ENCODE measurements around the gene HACD3.

The HACD3 gene, protein sequence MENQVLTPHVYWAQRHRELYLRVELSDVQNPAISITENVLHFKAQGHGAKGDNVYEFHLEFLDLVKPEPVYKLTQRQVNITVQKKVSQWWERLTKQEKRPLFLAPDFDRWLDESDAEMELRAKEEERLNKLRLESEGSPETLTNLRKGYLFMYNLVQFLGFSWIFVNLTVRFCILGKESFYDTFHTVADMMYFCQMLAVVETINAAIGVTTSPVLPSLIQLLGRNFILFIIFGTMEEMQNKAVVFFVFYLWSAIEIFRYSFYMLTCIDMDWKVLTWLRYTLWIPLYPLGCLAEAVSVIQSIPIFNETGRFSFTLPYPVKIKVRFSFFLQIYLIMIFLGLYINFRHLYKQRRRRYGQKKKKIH

GRCh38 chr15:65530318-65531111 lies at the start of gene HACD3:
HACD3 (plus strand) TSS chr15:65530463; CDS start chr15:65530632, 169 bp downstream.
- DNase-seq (ENCODE audit: low read depth, low spot score) = peak; percentile 94

DNA sequence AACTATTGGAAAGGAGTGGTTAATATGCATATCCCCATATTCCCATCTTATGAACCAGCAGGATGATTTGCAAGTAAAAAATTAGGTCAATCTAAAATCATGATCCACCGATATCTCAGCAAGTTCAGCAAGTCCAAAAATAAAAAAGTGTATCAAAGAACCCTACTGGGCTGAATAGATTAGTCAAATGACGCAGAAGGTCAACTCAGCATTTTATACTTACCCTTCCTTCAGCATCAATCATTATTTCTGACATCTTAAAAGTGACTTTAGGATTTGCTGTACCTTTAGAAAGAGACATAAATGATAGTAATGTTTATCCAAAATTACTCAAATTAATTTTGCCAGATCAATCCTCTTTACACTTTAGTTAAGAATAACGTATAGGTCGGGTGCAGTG lies 45.4 kb upstream of the HACD3 start:
- DNase-seq (ENCODE audit: low read depth, low spot score) = no peak

- no peak for DNase-seq (ENCODE audit: low read depth, low spot score)
Measured at GRCh38 chr15:65494076-65494475, 36.2 kb upstream of the HACD3 start.

DNA sequence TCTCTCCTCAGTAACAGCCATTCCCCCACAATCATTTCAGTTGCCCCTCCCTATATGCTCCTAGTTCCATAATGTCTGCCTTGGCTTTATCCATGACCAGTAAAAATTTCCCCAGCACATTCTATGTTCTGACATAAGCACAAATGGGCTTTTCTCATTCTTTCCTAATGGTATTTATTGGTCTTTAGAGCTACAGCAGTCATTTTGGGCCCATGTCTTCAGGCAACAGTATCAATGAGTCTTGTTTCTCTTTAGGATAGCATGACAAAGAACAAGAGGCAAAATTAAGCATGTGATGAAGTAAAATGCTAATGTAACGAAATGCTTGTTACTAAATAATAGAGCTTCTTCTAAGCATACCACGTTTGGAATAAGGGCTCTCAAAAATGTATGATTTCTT lies 20.9 kb upstream of the HACD3 start:
- DNase-seq (ENCODE audit: low read depth, low spot score) = no peak

DNA sequence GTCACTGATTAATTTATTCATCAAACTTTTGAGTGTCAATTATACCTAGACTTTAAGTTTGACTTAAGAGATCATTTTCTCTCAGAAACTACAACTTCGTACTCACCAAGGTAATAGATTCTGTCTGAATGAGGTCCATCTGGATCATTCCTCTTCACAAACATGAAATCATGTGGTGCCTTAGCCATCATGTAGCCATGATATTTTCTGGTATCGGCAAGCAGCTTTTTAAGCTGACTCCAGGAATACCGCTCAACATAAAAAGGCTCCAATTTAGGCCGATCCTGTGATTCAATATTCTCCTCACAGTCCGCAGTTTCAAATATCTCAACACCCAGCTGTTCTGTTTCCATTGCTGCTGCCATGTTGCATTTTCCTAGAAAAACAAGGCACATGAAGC lies 18.1 kb upstream of the HACD3 start:
- DNase-seq (ENCODE audit: low read depth, low spot score) = no peak

DNA sequence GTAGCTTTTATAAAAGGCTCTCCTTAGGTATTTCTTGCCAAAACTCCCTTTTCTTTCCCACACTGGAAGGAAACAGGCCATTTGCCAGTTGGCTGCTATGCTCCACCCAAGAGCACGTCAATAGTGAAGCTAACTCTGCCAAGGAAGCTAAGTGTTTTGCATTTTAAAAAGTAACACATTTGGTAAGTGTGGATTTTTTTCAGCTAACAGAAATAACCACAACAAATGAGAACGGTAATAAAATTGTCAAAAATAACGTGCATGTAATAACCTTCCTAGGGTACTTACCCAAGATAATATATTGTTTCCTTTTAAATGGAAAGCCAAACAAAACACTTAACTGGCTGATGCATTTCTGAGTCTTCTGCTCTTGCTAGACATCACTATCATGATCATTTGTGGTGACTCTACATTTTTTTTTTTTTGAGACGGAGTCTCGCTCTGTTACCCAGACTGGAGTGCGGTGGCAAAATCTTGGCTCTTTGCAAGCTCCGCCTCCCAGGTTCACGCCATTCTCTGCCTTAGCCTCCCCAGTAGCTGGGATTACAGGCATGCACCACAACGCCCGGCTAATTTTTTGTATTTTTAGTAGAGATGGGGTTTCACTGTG lies 17.4 kb upstream of the HACD3 start:
- DNase-seq (ENCODE audit: low read depth, low spot score) = peak; percentile 92

- DNase-seq (ENCODE audit: low read depth, low spot score) = peak; percentile 97
Measured at GRCh38 chr15:65516997-65517865, 13.0 kb upstream of the HACD3 start, which contains the start of gene DPP8. DPP8 (minus strand) TSS chr15:65517689; CDS start chr15:65512553, 5,136 bp downstream.

DNA sequence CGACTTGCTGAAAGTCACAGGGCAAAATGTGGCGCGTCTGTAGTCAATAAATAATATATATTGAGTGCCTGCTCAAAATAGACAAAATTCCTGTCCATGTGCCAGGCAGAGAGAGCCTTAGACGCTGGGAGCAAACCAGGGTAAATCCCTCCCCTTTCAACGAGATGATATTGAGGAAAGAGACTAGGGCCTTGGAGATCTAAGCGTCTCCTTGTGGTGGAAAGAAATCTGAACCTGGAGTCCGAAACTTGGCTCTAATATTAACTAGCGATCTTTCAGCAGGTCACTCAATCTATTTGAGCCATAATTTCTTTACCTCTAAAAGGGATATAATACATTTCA lies 12.4 kb upstream of the HACD3 start:
- DNase-seq (ENCODE audit: low read depth, low spot score) = no peak

DNA sequence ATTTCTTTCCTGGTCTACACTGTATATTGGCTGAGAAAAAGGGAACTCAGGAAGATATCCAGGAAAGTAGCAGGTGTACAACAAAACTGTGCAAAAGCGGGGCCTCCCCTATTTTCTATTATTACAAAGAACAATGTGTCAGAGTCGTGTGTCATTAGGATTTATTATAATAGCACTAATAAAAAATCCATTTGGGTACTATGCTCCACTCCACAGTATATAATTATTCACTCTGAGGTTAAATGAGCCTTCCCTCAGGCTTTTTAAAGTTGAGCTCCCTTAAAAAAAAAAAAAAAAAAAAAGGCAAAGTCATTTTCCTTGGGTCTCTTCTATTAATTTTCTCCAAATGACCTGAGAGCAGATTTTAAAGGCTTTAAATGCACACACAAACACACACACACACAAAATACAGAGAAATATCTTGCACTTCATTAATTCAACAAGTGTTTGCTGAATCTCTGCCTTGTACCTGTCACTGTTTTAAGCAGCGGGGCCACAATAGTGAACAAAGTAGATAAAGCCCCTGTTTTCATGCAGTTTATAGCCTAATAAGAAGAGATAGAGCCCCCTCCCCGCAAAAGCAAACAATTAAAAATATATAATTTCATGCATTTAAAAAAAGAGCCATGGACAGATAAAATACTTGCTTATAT lies 11.5 kb upstream of the HACD3 start:
- DNase-seq (ENCODE audit: low read depth, low spot score) = no peak

- no peak for DNase-seq (ENCODE audit: low read depth, low spot score)
Measured at GRCh38 chr15:65521350-65521749, 8.9 kb upstream of the HACD3 start.

DNA sequence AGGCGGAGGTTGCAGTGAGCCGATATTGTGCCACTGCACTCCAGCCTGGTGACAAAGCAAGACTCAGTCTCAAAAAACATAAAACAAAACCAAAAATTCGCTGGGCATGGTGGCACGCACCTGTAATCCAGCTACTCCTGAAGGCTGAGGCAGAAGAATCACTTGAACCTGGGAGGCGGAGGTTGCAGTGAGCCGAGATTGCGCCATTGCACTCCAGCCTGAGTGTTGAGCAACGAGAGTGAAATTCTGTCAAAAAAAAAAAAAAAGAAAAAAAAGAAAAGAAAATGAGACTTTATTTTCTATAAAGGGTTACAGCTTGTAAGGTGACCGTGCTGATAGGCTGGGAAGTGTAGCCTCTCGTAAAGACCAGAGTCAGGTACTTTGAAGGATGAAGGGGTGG lies 6.0 kb upstream of the HACD3 start:
- DNase-seq (ENCODE audit: low read depth, low spot score) = no peak

DNA sequence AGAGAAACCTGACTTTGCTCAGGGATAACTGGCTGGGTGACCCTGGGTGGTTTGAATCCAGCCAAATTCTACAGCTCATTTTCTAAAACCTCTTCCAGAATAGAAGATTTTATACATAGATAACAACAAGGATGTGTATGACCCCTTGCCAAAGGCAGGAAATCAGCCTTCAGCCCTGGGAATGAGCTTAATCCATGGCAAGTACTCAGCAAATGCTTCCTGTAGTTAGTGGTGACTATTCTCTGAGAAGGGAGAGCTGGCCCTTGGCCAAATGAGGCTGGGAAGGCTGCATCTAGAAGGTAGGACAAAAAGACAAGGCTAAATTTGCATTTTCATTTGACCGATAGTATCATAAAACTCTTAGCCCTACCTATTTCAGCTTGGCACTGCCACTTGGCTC lies 4.6 kb upstream of the HACD3 start:
- DNase-seq (ENCODE audit: low read depth, low spot score) = peak; percentile 55

DNA sequence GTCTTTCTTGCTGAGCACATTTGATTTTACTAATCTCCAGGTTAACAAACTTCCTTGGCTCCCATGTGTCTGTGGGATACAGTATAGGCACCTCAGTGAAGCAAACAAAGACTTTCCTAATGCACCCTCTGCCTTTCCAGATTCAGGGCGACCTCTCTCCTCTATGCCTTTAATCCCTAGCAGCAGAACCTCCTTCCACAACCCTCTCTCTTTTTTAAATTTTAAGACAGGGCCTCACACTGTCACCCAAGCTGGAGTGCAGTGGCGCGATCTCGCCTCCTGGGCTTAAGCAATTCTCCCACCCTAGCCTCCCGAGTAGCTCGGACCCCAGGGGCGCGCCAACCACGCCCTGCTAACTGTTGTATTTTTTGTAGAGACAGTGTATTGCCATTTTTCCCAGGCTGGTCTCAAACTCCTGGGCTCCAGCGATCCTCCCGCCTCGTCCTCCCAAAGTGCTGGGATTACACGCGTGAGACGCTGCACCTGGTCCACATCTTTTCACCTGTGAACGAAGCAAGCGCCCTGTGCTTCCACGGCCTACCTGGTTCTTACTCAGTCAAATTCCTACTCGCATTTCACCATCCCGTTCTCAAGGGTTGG lies 1.7 kb upstream of the HACD3 start:
- no peak for DNase-seq (ENCODE audit: low read depth, low spot score)

GRCh38 chr15:65529762-65530317 lies 423 bp upstream of the HACD3 start:
- DNase-seq (ENCODE audit: low read depth, low spot score) = no peak

GRCh38 chr15:65532738-65533051 lies 2.4 kb downstream of the HACD3 start:
- DNase-seq (ENCODE audit: low read depth, low spot score) = peak; percentile 14

- no peak for DNase-seq (ENCODE audit: low read depth, low spot score)
Measured at GRCh38 chr15:65533057-65533756, 2.9 kb downstream of the HACD3 start.

- DNase-seq (ENCODE audit: low read depth, low spot score) = no peak
Measured at GRCh38 chr15:65535192-65535591, 4.9 kb downstream of the HACD3 start.

- no peak for DNase-seq (ENCODE audit: low read depth, low spot score)
Measured at GRCh38 chr15:65540314-65540713, 10.1 kb downstream of the HACD3 start.

DNA sequence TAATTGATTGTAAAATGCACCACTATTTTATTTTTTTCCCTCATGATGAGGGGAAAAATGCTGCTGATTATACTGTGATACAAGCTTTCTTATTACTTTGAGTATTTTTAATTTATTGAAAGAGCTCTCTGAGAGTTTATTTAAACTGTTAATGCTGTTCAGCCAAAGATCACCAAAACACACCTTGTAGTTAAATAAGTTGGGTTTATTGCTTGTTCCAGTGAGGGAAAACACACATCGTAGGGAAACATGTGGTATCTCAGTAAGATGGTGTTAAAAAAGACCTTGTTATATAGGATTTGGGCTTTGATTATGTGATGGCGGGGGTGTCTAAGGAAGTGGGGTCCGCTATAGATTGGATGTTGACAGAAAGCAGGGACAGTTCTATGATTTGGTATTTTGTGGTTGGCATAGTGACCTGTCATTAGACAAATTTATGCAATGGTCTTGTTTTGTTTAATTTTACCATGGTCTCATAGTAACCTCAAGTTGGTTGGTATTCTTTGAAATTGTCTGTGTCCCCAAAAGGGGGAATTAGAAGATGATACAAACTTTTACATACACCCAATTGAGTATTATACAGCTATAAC lies 11.1 kb downstream of the HACD3 start:
- no peak for DNase-seq (ENCODE audit: low read depth, low spot score)

DNA sequence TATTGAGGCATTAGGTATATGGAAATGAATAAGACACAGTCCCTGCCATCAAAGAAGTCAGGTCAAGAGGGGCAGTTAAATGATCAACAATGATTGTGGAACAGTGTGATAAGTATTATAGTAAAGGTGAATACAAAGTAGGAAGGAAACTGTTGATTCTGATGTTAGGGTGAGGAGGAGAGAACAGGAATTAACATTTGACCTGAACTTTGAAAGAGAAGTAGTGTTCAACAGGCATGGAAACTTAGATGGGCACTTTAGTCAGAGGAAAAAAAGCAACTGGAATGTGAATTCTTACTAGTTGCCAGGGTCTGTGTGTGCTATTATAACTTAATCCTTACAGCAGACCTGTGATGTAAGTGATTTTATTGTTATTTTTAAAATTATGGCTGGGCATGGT lies 17.6 kb downstream of the HACD3 start:
- DNase-seq (ENCODE audit: low read depth, low spot score) = no peak

Data from astrocyte of the hippocampus (primary cell).